Measurements from ENCODE around the gene RBP7.
A peak's percentile ranks its signal among the peaks of the same experiment; 100 is the strongest.

RBP7 gene

DNA sequence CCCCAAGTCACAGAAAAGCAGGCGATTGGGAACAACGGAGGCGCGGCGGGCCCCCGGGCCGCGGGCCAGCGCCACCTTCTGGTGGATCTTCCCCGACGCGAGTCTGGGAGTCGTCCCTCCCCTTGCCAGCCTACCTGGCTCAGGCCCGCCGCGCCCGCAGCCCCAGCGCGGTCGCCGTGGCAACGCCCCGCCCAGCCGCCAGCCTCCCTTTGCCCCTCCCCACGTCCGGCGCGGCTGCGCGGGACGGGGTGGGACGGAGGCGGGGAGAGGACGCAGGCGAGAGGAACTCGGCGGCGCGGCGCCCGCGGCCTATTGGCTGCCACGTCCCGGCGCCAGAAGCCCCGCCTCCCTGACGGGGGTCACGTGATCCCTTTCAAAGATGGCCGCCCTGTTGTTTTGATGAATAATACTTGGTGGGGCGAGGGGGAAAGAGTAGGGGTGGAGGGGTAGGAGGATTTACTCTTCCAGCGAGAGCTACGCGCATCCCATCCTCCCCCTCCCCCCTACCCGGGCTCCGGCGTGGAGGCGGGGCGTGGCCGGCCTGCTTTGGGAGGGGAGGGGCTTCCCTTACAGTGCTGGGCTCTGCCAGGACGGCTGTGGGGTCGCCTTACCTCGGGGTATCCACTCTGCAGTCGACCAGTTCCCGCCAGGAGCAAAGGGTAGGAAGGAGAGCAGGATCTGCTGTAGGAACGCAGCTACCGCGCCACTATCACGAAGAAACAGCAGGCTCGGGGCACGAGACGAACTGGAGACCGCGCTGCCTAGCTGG, 35.7 kb downstream of the RBP7 start, which contains the start of gene UBE4B:
Gene UBE4B (plus strand): TSS at position 369 of the 769 bp plus-strand sequence. CDS start 713 bp downstream, outside the sequence.
- peak; percentile 98 to 99 (median 99) for DNase-seq

GRCh38 chr1:10033359-10033845, 36.4 kb downstream of the RBP7 start:
- peak; percentile 38 to 85 (median 79) for DNase-seq

DNA sequence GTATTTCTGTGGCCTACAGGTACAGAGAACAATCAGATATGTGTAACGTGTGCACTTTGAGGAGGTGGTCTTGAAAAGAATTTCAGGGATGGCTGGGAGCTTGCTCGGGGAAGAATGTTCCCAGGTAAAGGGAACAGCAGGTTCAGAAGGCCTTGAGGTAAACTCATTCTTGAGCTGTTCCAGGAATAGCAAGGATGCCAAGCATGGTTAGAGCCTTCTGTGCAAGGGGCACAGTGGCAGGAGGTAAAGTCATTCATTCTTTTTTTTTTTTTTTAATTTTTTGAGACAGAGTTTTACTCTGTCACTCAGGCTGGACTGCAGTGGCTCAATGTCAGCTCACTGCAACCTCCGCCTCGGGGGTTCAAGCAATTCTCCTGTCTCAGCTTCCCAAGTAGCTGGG, 45.7 kb downstream of the RBP7 start:
- DNase-seq, result no peak

- no peak for DNase-seq
Measured at GRCh38 chr1:10045480-10046355, 48.7 kb downstream of the RBP7 start.

DNA sequence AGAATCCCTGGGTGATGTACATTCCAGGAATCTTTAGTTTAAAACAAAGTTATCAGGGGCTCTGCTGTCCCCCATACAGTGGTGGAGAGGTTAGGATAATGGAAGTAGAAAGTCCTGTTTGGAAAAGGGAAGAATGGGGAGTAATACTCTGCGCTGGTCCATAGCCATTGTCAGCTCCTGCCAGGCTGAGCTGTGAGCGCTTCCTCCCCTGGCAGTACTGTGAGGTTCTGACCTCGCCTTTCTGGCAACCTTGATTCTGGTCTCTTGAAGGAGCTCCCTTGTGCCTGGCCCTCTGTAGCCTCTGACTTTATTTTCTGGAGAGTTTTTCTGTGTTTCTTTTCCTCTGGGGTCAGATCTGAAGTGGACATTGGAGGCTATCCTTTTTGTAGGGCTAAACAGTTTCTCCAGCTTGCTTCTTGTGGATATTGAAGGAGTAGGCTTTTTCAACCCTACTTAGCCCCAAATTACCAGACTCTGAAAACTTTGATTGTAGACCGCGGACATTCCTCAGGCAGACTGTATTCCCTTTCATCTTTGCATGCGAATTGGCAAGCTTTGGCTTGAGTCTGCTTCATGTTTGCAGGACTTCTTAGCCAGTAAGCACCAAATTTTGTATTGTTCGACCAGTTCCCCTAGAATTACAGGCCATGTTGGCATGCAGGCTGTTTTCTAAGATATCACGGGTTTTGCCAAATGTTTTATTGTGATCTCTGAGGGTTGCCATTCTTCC, 49.5 kb downstream of the RBP7 start:
- no peak for DNase-seq

DNA sequence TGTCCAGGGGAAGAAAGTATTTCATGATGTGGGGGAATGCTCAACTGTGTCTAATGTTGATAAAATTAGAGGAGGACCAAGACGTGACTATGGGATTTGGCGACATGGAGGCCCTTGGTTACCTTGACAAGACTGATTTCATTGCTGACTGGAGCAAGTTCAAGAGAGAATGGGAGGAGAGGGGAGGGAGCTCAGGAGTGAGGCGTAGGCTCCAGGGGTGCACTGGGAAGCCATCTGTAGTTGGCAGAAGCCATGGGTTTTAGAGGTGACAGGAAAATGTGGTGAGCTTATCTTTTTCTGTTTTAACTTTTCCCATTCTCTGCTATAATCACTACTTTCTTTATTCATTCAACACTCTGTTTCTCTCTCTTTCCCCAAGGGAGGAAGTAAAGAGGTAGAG, 51.6 kb downstream of the RBP7 start:
- no peak for DNase-seq

GRCh38 chr1:10050611-10051010, 53.6 kb downstream of the RBP7 start:
- no peak for DNase-seq

GRCh38 chr1:10051656-10052055, 54.6 kb downstream of the RBP7 start:
- no peak for DNase-seq

DNA sequence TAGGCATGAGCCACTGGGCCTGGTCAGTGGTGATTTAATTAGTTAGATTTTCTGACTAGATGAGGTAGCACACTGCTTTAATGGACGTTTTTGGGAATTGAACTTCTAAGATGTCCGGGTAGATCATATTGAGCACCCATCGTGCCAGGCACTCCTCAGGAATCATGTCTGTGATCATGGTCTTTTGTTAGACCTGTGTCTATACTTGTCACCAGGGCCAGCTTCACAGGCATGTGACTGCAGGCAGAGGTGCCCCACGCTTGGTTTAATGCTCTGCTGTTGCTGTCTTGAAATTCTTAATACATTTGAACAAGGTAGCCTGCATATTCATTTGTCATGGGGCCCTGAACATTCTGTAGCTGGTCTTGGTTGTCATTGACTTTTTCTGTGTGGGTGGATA, 55.3 kb downstream of the RBP7 start:
- DNase-seq, result no peak

GRCh38 chr1:10054465-10054864, 57.4 kb downstream of the RBP7 start:
- no peak for DNase-seq

DNA sequence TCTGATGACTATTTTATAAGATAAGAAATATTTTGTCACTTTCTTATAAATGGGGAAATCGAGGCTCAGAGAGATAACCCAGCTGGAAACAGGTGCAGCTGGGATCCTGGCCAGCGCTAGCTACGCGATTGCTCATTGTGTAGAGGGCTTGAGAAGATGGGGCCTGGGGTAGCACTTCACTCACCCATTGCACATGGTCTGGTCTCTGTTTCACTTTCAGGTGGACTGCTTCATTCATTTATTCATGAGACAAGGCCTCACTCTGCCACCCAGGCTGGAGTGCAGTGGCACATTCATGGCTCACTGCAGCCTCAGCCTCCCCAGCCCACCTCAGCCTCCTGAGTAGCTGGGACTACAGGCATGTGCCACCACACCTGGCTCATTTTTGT, 59.6 kb downstream of the RBP7 start:
- DNase-seq, result peak in 1 of 3 experiments; percentile 25

DNA sequence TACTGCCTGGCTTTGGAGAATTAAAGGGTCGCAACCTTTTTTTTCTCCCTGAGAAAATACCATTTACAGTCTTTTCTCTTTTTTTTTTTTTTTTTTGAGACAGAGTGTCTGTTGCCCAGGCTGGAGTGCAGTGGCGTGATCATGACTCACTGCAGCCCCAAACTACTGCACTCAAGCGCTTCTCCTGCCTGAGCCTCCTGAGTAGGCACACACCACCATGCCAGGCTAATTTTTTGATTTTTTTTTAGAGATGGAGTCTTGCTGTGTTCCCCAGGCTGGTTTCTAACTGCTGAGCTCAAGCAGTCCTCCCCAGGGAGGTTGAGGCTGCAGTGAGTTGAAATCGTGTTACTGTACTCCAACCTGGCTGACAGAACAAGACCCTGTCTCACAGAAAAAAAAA, 60.3 kb downstream of the RBP7 start:
- no peak for DNase-seq

GRCh38 chr1:10057796-10058195, 60.8 kb downstream of the RBP7 start:
- no peak for DNase-seq

DNA sequence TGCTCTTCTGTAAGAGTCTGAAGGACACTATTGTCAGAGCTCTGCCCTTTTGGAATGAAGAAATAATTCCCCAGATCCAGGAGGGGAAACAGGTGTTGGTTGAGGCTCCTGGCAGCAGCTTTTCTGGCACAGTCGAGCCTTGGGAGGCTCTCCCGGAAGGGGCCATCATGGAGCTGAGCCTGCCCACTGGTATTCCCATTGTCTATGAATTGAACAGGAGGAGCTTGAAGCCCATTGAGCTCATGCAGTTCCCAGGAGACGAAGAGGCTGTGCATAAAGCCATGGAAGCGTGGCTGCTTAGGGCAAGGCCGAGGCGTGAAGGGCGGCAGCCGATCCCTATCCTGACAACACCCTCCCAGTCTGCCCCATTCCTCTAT, 62.3 kb downstream of the RBP7 start:
- DNase-seq, result no peak

- DNase-seq, result no peak
Measured at GRCh38 chr1:10060311-10061100, 63.5 kb downstream of the RBP7 start.

DNA sequence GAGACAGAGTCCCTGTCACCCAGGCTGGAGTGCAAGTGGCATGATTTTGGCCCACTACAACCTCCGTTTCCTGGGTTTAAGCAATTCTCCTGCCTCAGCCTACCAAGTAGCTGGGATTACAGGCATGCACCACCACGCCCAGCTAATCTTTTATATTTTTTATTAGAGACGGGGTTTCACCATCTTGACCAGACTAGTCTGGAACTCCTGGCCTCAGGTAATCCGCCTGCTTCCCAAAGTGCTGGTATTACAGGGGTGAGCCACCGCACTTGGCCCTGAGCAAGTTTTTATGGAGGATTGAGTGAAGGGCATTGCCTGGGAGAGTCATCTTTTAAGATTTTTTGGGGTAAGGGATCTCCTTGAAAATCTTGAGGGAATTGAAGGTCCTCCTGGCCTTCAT, 64.2 kb downstream of the RBP7 start:
- DNase-seq, result no peak

DNA sequence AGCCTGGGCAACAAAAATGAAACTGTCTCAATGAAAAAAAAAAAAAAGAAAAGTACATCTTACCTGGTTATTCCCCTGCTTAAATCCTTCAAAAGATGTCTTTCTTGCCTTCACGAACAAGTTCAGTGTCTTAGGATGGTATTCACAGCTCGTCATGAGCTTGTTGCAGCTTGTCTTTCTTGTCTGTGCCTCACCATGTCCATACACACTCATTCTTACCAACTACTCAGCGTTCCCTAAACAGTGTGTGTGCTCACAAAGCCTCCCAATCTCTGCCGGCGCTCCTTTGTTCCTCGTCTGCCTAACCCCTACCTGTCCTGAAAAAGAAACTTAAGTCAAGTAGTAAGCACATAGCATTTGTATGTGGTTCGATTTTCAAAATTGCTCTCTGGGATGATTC, 66.8 kb downstream of the RBP7 start:
- DNase-seq, result no peak

DNA sequence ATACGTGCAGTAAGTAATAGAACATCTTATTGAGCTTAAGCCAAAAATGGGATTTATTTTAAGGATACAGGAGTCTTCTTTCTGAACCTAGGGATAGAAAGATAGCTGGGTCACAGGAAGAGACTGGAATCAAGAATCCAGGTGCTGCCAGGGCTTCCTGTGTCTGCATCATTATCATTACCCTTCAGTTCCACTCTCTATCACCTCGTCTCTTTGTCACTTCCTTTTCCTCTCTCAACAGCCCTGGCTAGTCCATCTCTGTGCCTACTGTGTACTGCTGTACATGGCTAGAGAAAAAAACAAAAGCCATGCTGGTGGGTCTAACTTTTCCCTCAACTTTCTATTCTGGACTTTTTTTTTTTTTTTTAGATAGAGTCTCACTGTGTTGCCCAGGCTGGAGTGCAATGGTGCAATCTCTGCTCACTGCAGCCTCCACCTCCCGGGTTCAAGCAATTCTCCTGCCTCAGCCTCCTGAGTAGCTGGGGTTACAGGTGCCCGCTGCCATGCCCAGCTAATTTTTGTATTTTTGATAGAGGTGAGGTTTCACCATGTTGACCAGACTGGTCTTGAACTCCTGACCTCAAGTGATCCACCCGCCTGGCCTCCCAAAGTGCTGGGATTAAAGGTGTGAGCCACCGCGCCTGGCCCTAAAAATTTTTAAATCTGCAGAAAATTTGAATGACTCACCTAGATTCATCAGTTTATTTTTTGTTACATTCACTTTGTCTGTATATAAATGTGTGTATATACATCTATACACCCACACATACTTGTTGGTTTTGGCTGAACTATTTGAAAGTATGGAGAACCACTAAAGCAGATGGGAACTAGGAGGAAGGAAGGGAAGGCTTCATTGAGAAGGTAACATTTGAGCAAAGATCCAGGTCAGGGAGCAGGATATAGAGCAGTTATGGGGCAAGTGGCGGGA, 67.7 kb downstream of the RBP7 start:
- no peak for DNase-seq

GRCh38 chr1:10065344-10065685, 68.3 kb downstream of the RBP7 start:
- DNase-seq, result no peak
